Mesenchymal stem cell (in vitro differentiated cells and primary cell): ENCODE results near the gene SNRNP25.
"Not testable (repeated sequence)": the region's sequence is repeated elsewhere in the genome, so short reads cannot be mapped to it uniquely, and the experiment has no call there.

Source experiments
- DNase-seq: peaks from one replicate; pipeline ENCODE4 v3.0.0-alpha.2; 2013
- H2AFZ ChIP-seq: one replicate; pipeline ENCODE4 v1.6.1; 2013; ENCODE audit warnings: low read depth, mild to moderate bottlenecking, control low read depth, inconsistent platforms, low read length, moderate library complexity
- H2AK5ac ChIP-seq: 2 replicates; pipeline ENCODE4 v1.6.1; 2013; ENCODE audit warnings: low read length, moderate library complexity, mild to moderate bottlenecking, inconsistent platforms; ENCODE audit not compliant: severe bottlenecking
- H2BK120ac ChIP-seq: one replicate; pipeline ENCODE4 v1.6.1; 2013; ENCODE audit warnings: low read depth, mild to moderate bottlenecking, inconsistent platforms, low read length, moderate library complexity
- H2BK12ac ChIP-seq, 2 experiments: one replicate each; pipeline ENCODE4 v1.6.1; 2013; ENCODE audit warnings: inconsistent platforms in 2 of 2, low read length in 2 of 2, mild to moderate bottlenecking in 2 of 2, moderate library complexity in 2 of 2, control low read depth in 1 of 2
- H2BK15ac ChIP-seq: one replicate; pipeline ENCODE4 v1.6.1; 2013; ENCODE audit warnings: mild to moderate bottlenecking, low read depth, inconsistent platforms; ENCODE audit not compliant: poor library complexity, severe bottlenecking
- H2BK5ac ChIP-seq: 2 replicates; pipeline ENCODE4 v1.6.1; 2013; ENCODE audit warnings: low read depth, mild to moderate bottlenecking, low read length, control low read depth, inconsistent platforms; ENCODE audit not compliant: poor library complexity, severe bottlenecking
- H3K14ac ChIP-seq, 2 experiments: one replicate each; pipeline ENCODE4 v1.6.1; 2013; ENCODE audit warnings: inconsistent platforms in 2 of 2, low read length in 2 of 2, control low read depth in 1 of 2, mild to moderate bottlenecking in 1 of 2, moderate library complexity in 1 of 2
- H3K18ac ChIP-seq, 2 experiments: one replicate each; pipeline ENCODE4 v1.6.1; 2013; ENCODE audit warnings: inconsistent platforms in 2 of 2, low read length in 2 of 2, control low read depth in 1 of 2, low read depth in 1 of 2, mild to moderate bottlenecking in 1 of 2
- H3K23ac ChIP-seq, 2 experiments: one replicate each; pipeline ENCODE4 v1.6.1; 2013; ENCODE audit warnings: inconsistent platforms in 2 of 2, low read length in 2 of 2, mild to moderate bottlenecking in 2 of 2, moderate library complexity in 2 of 2, control low read depth in 1 of 2
- H3K27ac ChIP-seq: 2 replicates; pipeline ENCODE4 v1.5.1; 2013; ENCODE audit warnings: mild to moderate bottlenecking, moderate library complexity, low read length, control low read depth, inconsistent platforms; ENCODE audit not compliant: poor library complexity, severe bottlenecking
- H3K27me3 ChIP-seq, 2 experiments: 2 replicates each; pipeline versions ENCODE4 v1.6.1 to v1.7.0; 2013; ENCODE audit warnings: low read length in 2 of 2, mild to moderate bottlenecking in 2 of 2, moderate library complexity in 2 of 2, control low read depth in 1 of 2, inconsistent platforms in 1 of 2; ENCODE audit not compliant: control insufficient read depth in 1 of 2, insufficient read depth in 1 of 2
- H3K36me3 ChIP-seq, 2 experiments: 2 replicates each; pipeline versions ENCODE4 v1.6.1 to v1.7.0; 2013; ENCODE audit warnings: low read length in 2 of 2, control low read depth in 1 of 2, inconsistent platforms in 1 of 2, low read depth in 1 of 2, mild to moderate bottlenecking in 1 of 2; ENCODE audit not compliant: insufficient read depth in 2 of 2, control insufficient read depth in 1 of 2
- H3K4ac ChIP-seq, 2 experiments: one replicate each; pipeline ENCODE4 v1.6.1; 2013; ENCODE audit warnings: inconsistent platforms in 2 of 2, low read length in 2 of 2, mild to moderate bottlenecking in 2 of 2, moderate library complexity in 2 of 2, control low read depth in 1 of 2, low read depth in 1 of 2
- H3K4me1 ChIP-seq: 2 replicates; pipeline ENCODE4 v1.6.1; 2013; ENCODE audit warnings: low read depth, low read length, control low read depth; ENCODE audit not compliant: control insufficient read depth, insufficient read depth
- H3K4me2 ChIP-seq: 2 replicates; pipeline ENCODE4 v1.6.1; 2013; ENCODE audit warnings: low read length, mild to moderate bottlenecking, inconsistent platforms; ENCODE audit not compliant: poor library complexity, severe bottlenecking
- H3K4me3 ChIP-seq, 2 experiments: 2 replicates each; pipeline versions ENCODE4 v1.5.1 to v1.7.0; 2013; ENCODE audit warnings: low read length in 2 of 2, mild to moderate bottlenecking in 2 of 2, control low read depth in 1 of 2, low read depth in 1 of 2; ENCODE audit not compliant: insufficient read depth in 1 of 2
- H3K79me1 ChIP-seq: replicated peaks from 2 replicates; pipeline ENCODE4 v1.6.1; 2013; ENCODE audit warnings: mild to moderate bottlenecking, control low read depth, low read length, inconsistent platforms; ENCODE audit not compliant: poor library complexity, severe bottlenecking
- H3K9ac ChIP-seq: 2 replicates; pipeline ENCODE4 v1.7.0; 2013; ENCODE audit warnings: mild to moderate bottlenecking, low read length, moderate library complexity
- H3K9me3 ChIP-seq: 2 replicates; pipeline ENCODE4 v1.7.0; 2013; ENCODE audit warnings: mild to moderate bottlenecking, low read length; ENCODE audit not compliant: control insufficient read depth
- H4K8ac ChIP-seq: one replicate; pipeline ENCODE4 v1.6.1; 2013; ENCODE audit warnings: inconsistent platforms, mild to moderate bottlenecking, low read length, moderate library complexity
- H4K91ac ChIP-seq: one replicate; pipeline ENCODE4 v1.6.1; 2013; ENCODE audit warnings: mild to moderate bottlenecking, low read length, inconsistent platforms
- WGBS: methylation state at CpG from one replicate; pipeline ENCODE4 v1.1.7; 2013; ENCODE audit warnings: mixed read lengths; 5-methylcytosine and 5-hydroxymethylcytosine counted together

The SNRNP25 gene

DNA sequence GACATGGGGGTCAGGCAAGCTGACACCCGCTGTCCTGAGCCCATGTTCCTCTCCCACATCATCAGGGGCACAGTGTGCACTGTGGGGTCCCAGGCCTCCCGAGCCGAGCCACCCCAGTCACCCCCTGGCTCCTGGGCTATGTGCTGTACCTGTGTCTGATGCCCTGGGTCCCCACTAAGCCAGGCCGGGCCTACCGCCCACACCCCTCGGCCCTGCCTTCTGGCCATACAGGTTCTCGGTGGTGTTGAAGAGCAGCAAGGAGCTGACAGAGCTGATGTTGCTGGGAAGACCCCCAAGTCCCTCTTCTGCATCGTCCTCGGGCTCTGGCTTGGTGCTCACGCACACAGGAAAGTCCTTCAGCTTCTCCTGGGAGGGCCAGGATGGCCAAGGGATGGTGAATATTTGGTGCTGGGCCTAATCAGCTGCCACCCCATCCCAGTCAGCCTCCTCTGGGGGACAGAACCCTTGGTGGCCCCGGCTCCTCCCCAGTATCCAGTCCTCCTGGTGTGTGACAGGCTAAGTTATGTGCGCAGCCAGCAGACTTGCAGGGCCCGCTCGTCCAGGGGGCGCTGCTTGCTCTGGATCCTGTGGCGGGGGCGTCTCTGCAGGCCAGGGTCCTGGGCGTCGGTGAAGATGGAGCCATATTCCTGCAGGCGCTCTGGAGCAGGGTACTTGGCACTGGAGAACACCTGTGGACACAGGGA is 36.4 kb upstream of the SNRNP25 start:
- H3K27me3 ChIP-seq, H3K23ac ChIP-seq, H3K4me2 ChIP-seq, H2AFZ ChIP-seq, H3K9me3 ChIP-seq, H3K4me1 ChIP-seq, H3K36me3 ChIP-seq, H4K8ac ChIP-seq, H3K4me3 ChIP-seq, H2BK120ac ChIP-seq, H3K27ac ChIP-seq, H2BK15ac ChIP-seq, DNase-seq, H3K79me1 ChIP-seq, H3K4ac ChIP-seq, H2BK12ac ChIP-seq, H2AK5ac ChIP-seq, H4K91ac ChIP-seq, H3K9ac ChIP-seq, H3K18ac ChIP-seq, H3K14ac ChIP-seq, H2BK5ac ChIP-seq: not testable (repeated sequence)
- 83% methylated on average over 7 of the region's 20 CpGs for WGBS

GRCh38 chr16:20886-21285 is 32.7 kb upstream of the SNRNP25 start:
- H3K14ac ChIP-seq, H3K79me1 ChIP-seq, H3K27me3 ChIP-seq, H3K9ac ChIP-seq, DNase-seq, H2AK5ac ChIP-seq, H2AFZ ChIP-seq, H3K23ac ChIP-seq, H3K4ac ChIP-seq, H3K4me2 ChIP-seq, H3K27ac ChIP-seq, H2BK12ac ChIP-seq, H3K9me3 ChIP-seq, H3K4me1 ChIP-seq, H3K36me3 ChIP-seq, H4K8ac ChIP-seq, H3K4me3 ChIP-seq, H2BK120ac ChIP-seq, H4K91ac ChIP-seq, H3K18ac ChIP-seq, H2BK15ac ChIP-seq, H2BK5ac ChIP-seq: not testable (repeated sequence)
- WGBS = 94% methylated on average over 11 of the region's 12 CpGs

DNA sequence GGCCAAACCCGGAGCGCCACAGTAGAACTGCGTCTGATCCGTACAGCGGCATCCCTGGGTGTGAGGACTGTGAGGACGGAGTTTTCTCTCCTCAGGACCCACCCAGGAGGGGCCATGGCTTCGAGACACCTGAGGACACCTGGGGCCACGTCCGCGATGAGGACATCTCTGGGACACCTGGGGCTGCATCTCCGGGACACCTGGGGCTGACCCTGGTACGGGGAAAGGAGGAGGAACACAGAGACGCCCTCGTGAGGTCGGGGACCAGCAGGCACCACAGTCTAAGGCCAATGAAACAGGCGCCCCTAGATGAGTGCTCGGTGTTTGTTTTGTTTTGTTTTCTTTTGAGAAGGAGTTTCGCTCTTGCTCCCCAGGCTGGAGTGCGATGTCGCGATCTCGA is 29.5 kb upstream of the SNRNP25 start:
- not testable (repeated sequence) for H3K18ac ChIP-seq, H3K27me3 ChIP-seq, H2BK15ac ChIP-seq, H2AK5ac ChIP-seq, H4K91ac ChIP-seq, H3K4ac ChIP-seq, H3K9ac ChIP-seq, H3K4me1 ChIP-seq, H2BK12ac ChIP-seq, H3K27ac ChIP-seq, H3K4me2 ChIP-seq, H3K9me3 ChIP-seq, H3K4me3 ChIP-seq, H2BK120ac ChIP-seq, H4K8ac ChIP-seq, H3K23ac ChIP-seq, H3K79me1 ChIP-seq, H2AFZ ChIP-seq, DNase-seq, H3K36me3 ChIP-seq, H2BK5ac ChIP-seq, H3K14ac ChIP-seq
- WGBS = 96% methylated on average over 4 of the region's 22 CpGs

- not testable (repeated sequence) for H2BK120ac ChIP-seq, H3K23ac ChIP-seq, H3K27ac ChIP-seq, H3K27me3 ChIP-seq, DNase-seq, H3K4me2 ChIP-seq, H4K8ac ChIP-seq, H3K4ac ChIP-seq, H3K9me3 ChIP-seq, H3K9ac ChIP-seq, H2AFZ ChIP-seq, H2BK15ac ChIP-seq, H3K14ac ChIP-seq, H3K79me1 ChIP-seq, H2BK12ac ChIP-seq, H3K36me3 ChIP-seq, H4K91ac ChIP-seq, H2BK5ac ChIP-seq, H2AK5ac ChIP-seq, H3K4me1 ChIP-seq, H3K4me3 ChIP-seq, H3K18ac ChIP-seq
- no CpG with 5 or more reads among the region's 5 CpGs for WGBS
Measured at GRCh38 chr16:25926-26348, 27.7 kb upstream of the SNRNP25 start.
